Mucosa of descending colon (tissue), 3 donors: Measurements from ENCODE around the gene OSGIN1. TPM values are rescaled to one million over a fixed set of nuclear protein-coding genes. Genes with fewer than 3 reads are reported as not detected.

Experiments
- ATAC-seq: fragments of 200-7000 bp; cut with Tn5 transposase; one replicate; pipeline ENCODE4 v1.9.1; 2020; ENCODE audit warnings: mild to moderate bottlenecking, moderate library complexity
- DNase-seq, 3 donors: peaks; one replicate each; pipeline ENCODE4 v3.0.0-alpha.2; 2020
- H3K36me3 ChIP-seq: fragments of 200-600 bp; one replicate; pipeline ENCODE4 v1.8.0; 2021; ENCODE audit warnings: low read depth, mild to moderate bottlenecking
- H3K4me1 ChIP-seq: fragments of 200-600 bp; one replicate; pipeline ENCODE4 v1.8.0; 2021; ENCODE audit warnings: low read depth, mild to moderate bottlenecking
- H3K4me3 ChIP-seq: fragments of 200-600 bp; one replicate; pipeline ENCODE4 v1.8.0; 2021; ENCODE audit warnings: mild to moderate bottlenecking
- H3K9me3 ChIP-seq: fragments of 200-600 bp; one replicate; pipeline ENCODE4 v1.8.0; 2021; ENCODE audit warnings: mild to moderate bottlenecking
- CTCF ChIP-seq: fragments of 200-600 bp; IDR thresholded peaks from one replicate; pipeline ENCODE4 v1.8.0; 2022; ENCODE audit warnings: antibody characterized with exemption, mild to moderate bottlenecking
- intact Hi-C, 2 donors: fragments of 100-400 bp; cut with DNase I in 1 of 2; cut with micrococcal nuclease in 1 of 2; formaldehyde crosslinking; loops; one replicate each; pipeline versions ENCODE4 v1.11.0 to v1.11.1; 2022; cut with DNase I, micrococcal nuclease
- total RNA-seq, 3 donors: library from RNA; stranded (reverse); fragmentation: NEBNext Ultra II Directional in 2 of 3; extraction: Animal tissue kit (Norgen Biotek cat#: 25700) in 2 of 3; gene quantifications; one replicate each; pipeline versions ENCODE4 v1.2.1 to v1.2.4, GENCODE V29; 2021 to 2023
- donor health status: DM: no; HTN: no; CAD: no; lungs with moderate emphysema.
- donor health status: DM: no; HTN: no; CAD: no.
- donor health status: DM: no; HTN: yes; CAD: no.

The OSGIN1 gene
- total RNA-seq, 3 donors from 2014 or later, result 11.6 to 15.9 (median 12.2) TPM

GRCh38 chr16:83960521-83961249, 7.6 kb downstream of the OSGIN1 start:
- H3K9me3 ChIP-seq, result no peaks in the 10 kb centered on the region
- H3K4me3 ChIP-seq, result no peak overlapping the region
- intact Hi-C loops, result loop anchor here (10.0 kb wide), 2 partner anchors 104 to 524 kb away; no protein-coding TSS in a partner anchor
- no peaks in the 10 kb centered on the region for H3K4me1 ChIP-seq
- no peaks in the 10 kb centered on the region for H3K36me3 ChIP-seq
- DNase-seq (no peak), ATAC-seq (no peak)
- no peak for TF ChIP-seq CTCF

GRCh38 chr16:83961591-83961990, 8.6 kb downstream of the OSGIN1 start:
- H3K4me1 ChIP-seq, result no peaks in the 10 kb centered on the region
- ATAC-seq, result no peak
- no peaks in the 10 kb centered on the region for H3K9me3 ChIP-seq
- TF ChIP-seq CTCF, result no peak
- no peak overlapping the region for H3K4me3 ChIP-seq
- DNase-seq, result no peak
- H3K36me3 ChIP-seq, result no peaks in the 10 kb centered on the region
- intact Hi-C loops, result loop anchor here (10.0 kb wide), 2 partner anchors 103 to 523 kb away; no protein-coding TSS in a partner anchor

GRCh38 chr16:83963277-83964119, 10.5 kb downstream of the OSGIN1 start:
- H3K9me3 ChIP-seq, result no peaks in the 10 kb centered on the region
- intact Hi-C loops, result loop anchor here (10.0 kb wide), 2 partner anchors 101 to 521 kb away; no protein-coding TSS in a partner anchor
- no peak for TF ChIP-seq CTCF
- peak in 1 of 3 donors; percentile 15 for DNase-seq
- no peaks in the 10 kb centered on the region for H3K4me1 ChIP-seq
- no peaks in the 10 kb centered on the region for H3K36me3 ChIP-seq
- no peak overlapping the region for H3K4me3 ChIP-seq
- ATAC-seq, result no peak

GRCh38 chr16:83964684-83965443, 11.8 kb downstream of the OSGIN1 start:
- H3K36me3 ChIP-seq, result no peaks in the 10 kb centered on the region

More at GRCh38 chr16:83964684-83965443, 11.8 kb downstream of the OSGIN1 start:
- no peaks in the 10 kb centered on the region for H3K4me1 ChIP-seq
- no peaks in the 10 kb centered on the region for H3K9me3 ChIP-seq
- no peak overlapping the region for H3K4me3 ChIP-seq
- no peak for TF ChIP-seq CTCF
- no peak for DNase-seq
- no peak for ATAC-seq
- intact Hi-C loops, result loop anchor here (5.0 to 10.0 kb wide), 3 partner anchors 97 to 520 kb away; no protein-coding TSS in a partner anchor
